Large intestine (tissue), 3 donors: Measurements from ENCODE around the gene ABCC1. TPM values are rescaled to one million over a fixed set of nuclear protein-coding genes. Genes with fewer than 3 reads are reported as not detected.

ENCODE experiments used
- DNase-seq, 2 donors: peaks; one replicate each; pipeline versions ENCODE4 v3.0.0 to v3.0.0-alpha.2; 2013
- H3K27ac ChIP-seq: one replicate; pipeline ENCODE4 v1.5.1; 2013; ENCODE audit warnings: low read length
- H3K27me3 ChIP-seq: 2 replicates; pipeline ENCODE4 v1.6.1; 2013; ENCODE audit warnings: low read length; ENCODE audit not compliant: control insufficient read depth, insufficient read depth
- H3K36me3 ChIP-seq: 2 replicates; pipeline ENCODE4 v1.6.1; 2013; ENCODE audit warnings: low read length; ENCODE audit not compliant: control insufficient read depth, insufficient read depth
- H3K4me1 ChIP-seq: one replicate; pipeline ENCODE4 v1.6.1; 2013; ENCODE audit warnings: low read length; ENCODE audit not compliant: control insufficient read depth, insufficient read depth
- H3K4me3 ChIP-seq: one replicate; pipeline ENCODE4 v1.5.1; 2013; ENCODE audit warnings: low read length
- H3K9me3 ChIP-seq: one replicate; pipeline ENCODE4 v1.6.1; 2013; ENCODE audit warnings: mild to moderate bottlenecking, low read depth, low read length, moderate library complexity; ENCODE audit not compliant: control insufficient read depth
- WGBS: methylation state at CpG from one replicate; pipeline ENCODE4 v1.1.5; 2013; ENCODE audit warnings: low lambda C conversion rate; ENCODE audit not compliant: insufficient coverage; 5-methylcytosine and 5-hydroxymethylcytosine counted together
- polyA plus RNA-seq: library from polyadenylated mRNA; unstranded; fragments of 120-200 nt; gene quantifications from one replicate; pipeline ENCODE4 v1.2.1, GENCODE V29; 2013

ABCC1 gene
- polyA plus RNA-seq, 1 donor, result 10.6 TPM

DNA sequence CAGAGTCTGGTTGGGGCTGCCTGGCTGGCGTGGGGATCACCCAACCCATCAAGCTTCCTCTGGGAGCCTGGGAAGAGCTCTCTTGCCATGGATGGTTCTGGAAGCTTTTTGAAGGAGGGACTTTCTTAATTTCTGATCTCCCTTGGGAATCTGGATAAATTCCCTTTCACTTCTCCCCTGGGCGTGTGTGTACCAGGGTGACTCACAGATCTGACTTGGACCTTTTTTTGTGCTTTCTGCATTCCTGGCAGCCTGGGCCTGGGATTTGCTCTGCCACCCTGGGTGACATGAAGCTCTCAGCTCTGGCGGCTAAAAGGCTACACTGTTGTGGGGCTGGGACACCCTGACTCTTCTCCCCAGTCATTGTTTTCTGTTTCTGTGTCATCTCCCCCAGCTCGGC lies 70.1 kb downstream of the ABCC1 start:
- no peak overlapping the region for H3K4me3 ChIP-seq
- H3K36me3 ChIP-seq, result peaks cover 15% of the 10 kb centered on the region
- H3K27me3 ChIP-seq, result no peaks in the 10 kb centered on the region
- no CpG with 5 or more reads among the region's 4 CpGs for WGBS
- H3K4me1 ChIP-seq, result no peaks in the 10 kb centered on the region
- DNase-seq, result no peak
- no peaks in the 10 kb centered on the region for H3K9me3 ChIP-seq
- no peak overlapping the region for H3K27ac ChIP-seq

DNA sequence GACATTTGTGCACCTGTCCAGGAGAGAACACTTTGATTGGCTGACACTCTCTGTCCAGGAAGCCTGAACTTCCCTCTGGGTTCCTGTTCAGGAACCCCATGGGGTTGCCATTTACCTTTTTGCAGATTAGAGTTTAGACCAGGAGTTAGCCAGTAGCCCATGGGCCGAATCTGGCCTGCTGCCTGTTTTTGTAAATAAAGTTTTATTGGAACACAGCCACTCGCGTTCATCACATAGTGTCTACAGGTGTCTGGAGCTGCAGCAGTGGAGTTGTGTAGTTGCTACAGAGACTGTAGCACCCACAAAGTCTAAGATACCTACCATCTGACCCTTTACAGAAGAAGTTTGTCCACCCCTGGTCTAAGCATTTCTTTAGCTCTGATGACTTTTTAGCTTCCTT lies 70.9 kb downstream of the ABCC1 start:
- H3K9me3 ChIP-seq, result no peaks in the 10 kb centered on the region
- H3K27me3 ChIP-seq, result no peaks in the 10 kb centered on the region
- H3K27ac ChIP-seq, result no peak overlapping the region
- H3K4me1 ChIP-seq, result no peaks in the 10 kb centered on the region
- no CpG with 5 or more reads among the region's 3 CpGs for WGBS
- DNase-seq, result no peak
- H3K4me3 ChIP-seq, result no peak overlapping the region
- peaks cover 15% of the 10 kb centered on the region for H3K36me3 ChIP-seq

- Histone ChIP-seq H3K4me1 (no peaks in the 10 kb centered on the region), H3K36me3 (peaks cover 12% of the 10 kb centered on the region), H3K27me3 (no peaks in the 10 kb centered on the region), H3K4me3 (no peak overlapping the region), H3K27ac (no peak overlapping the region), H3K9me3 (no peaks in the 10 kb centered on the region)
- no peak for DNase-seq
- 80% methylated on average over 1 of the region's 3 CpGs for WGBS
These were observed 71.6 kb downstream of the ABCC1 start for GRCh38 chr16:16021020-16021419.

DNA sequence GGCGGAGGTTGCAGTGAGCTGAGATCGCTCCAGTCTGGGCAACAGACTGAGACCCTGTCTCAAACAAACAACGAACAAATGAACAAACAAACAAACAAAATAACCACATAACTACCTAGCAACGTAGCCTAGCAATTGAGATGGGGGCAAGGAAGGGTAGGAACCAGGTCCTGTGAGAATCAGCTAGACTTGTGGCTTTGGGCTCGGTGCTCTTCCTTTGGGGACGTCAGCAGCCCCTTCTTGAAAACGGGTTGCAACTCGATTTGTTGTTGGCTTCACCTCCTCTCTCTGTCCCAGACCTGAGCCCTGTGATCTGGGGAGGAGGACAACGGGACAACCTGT lies 72.2 kb downstream of the ABCC1 start:
- no peak for DNase-seq
- no CpG with 5 or more reads among the region's 9 CpGs for WGBS
- Histone ChIP-seq H3K36me3 (peaks cover 10% of the 10 kb centered on the region), H3K27ac (no peak overlapping the region), H3K9me3 (no peaks in the 10 kb centered on the region), H3K4me3 (no peak overlapping the region), H3K27me3 (no peaks in the 10 kb centered on the region), H3K4me1 (no peaks in the 10 kb centered on the region)

DNA sequence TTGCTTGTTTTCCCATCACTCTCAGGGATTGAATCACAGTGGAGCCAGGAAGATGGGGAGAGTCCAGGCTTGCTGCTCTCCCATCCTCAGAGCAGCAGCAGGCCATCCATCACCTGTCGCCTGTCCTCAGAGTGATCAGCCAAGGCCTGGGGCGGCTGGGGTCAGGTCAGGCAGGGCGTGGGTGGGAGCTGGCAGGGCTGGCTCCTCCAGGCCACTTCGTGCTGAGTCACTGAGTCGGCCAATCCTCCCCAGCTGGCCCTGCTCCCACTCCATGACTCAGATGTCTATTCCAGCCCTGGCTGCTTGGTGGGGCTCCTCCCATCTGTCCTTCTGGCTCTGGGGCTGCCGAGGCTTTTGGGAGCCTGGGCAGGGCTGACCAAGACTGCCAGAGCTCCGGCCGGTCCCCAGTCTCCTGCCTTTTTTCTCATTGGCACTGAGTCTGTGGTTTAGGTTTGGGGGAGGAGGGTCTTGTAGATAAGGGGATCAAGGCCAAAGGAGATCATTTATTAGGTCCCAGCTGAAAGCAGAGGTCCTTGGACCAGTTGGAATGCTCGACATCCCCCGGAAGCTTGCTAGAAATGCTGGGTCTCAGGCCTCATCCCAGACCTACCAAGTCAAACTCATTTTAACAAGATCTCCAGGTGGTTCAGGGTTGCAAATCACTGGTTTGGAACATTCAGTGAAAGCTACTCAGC lies 72.7 kb downstream of the ABCC1 start:
- Histone ChIP-seq H3K36me3 (peaks cover 10% of the 10 kb centered on the region), H3K27ac (no peak overlapping the region), H3K9me3 (no peaks in the 10 kb centered on the region), H3K4me3 (no peak overlapping the region), H3K27me3 (no peaks in the 10 kb centered on the region), H3K4me1 (no peaks in the 10 kb centered on the region)
- peak; percentile 38 to 43 for DNase-seq
- no CpG with 5 or more reads among the region's 10 CpGs for WGBS

GRCh38 chr16:16022683-16023064 lies 73.3 kb downstream of the ABCC1 start:
- Histone ChIP-seq H3K4me1 (no peaks in the 10 kb centered on the region), H3K4me3 (no peak overlapping the region), H3K27me3 (no peaks in the 10 kb centered on the region), H3K9me3 (no peaks in the 10 kb centered on the region), H3K27ac (no peak overlapping the region), H3K36me3 (peaks cover 10% of the 10 kb centered on the region)
- DNase-seq, result no peak
- no CpG with 5 or more reads among the region's 5 CpGs for WGBS

- peaks cover under 1% of the 10 kb centered on the region for H3K36me3 ChIP-seq
- no peak for DNase-seq
- H3K9me3 ChIP-seq, result no peaks in the 10 kb centered on the region
- WGBS, result 100% methylated on average over 2 of the region's 11 CpGs
- H3K4me1 ChIP-seq, result no peaks in the 10 kb centered on the region
- no peak overlapping the region for H3K27ac ChIP-seq
- no peaks in the 10 kb centered on the region for H3K27me3 ChIP-seq
- no peak overlapping the region for H3K4me3 ChIP-seq
These were observed 76.0 kb downstream of the ABCC1 start for GRCh38 chr16:16025214-16025968.

- Histone ChIP-seq H3K36me3 (peaks cover 2% of the 10 kb centered on the region), H3K27ac (no peak overlapping the region), H3K27me3 (no peaks in the 10 kb centered on the region), H3K4me1 (no peaks in the 10 kb centered on the region), H3K4me3 (no peak overlapping the region), H3K9me3 (no peaks in the 10 kb centered on the region)
- no peak for DNase-seq
- 20% methylated on average over 1 of the region's 11 CpGs for WGBS
These were observed 78.4 kb downstream of the ABCC1 start for GRCh38 chr16:16027728-16028310.

DNA sequence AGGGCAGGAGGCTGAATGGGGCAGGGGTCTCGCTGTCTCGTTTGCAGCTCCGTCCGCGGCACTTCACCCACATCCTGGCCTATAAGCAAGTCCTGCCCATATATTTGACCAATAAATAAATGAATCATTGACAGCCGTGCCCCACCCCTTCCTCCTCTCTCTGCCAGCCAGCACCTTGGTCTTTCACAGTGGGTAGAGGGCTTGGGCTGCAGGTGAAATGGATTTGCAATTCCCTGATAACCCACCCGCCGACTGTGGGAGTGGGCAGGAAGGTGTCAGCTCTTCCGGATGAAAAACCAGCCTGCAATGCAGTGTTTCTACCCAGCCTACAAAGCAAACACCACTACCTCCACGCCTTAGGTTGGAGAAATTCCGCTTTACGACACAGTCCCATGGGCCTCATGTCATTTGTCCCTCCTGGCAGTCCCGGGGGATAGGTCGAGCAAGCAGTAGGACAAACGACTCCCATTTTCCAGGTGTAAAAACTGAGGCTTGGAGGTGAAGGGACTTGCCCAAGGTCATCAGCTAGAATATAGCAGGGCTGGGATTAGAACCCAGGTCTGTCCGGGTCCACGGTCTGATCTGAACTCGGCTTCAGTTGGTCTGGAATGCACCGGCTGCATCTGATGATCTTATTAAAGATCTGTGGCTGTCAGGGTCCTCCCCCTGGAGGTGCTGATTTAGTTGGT lies 79.0 kb downstream of the ABCC1 start:
- no CpG with 5 or more reads among the region's 19 CpGs for WGBS
- peak in 1 of 2 donors; percentile 55 for DNase-seq
- H3K36me3 ChIP-seq, result peaks cover 4% of the 10 kb centered on the region
- H3K27ac ChIP-seq, result no peak overlapping the region
- no peaks in the 10 kb centered on the region for H3K4me1 ChIP-seq
- no peaks in the 10 kb centered on the region for H3K27me3 ChIP-seq
- no peak overlapping the region for H3K4me3 ChIP-seq
- H3K9me3 ChIP-seq, result no peaks in the 10 kb centered on the region

DNA sequence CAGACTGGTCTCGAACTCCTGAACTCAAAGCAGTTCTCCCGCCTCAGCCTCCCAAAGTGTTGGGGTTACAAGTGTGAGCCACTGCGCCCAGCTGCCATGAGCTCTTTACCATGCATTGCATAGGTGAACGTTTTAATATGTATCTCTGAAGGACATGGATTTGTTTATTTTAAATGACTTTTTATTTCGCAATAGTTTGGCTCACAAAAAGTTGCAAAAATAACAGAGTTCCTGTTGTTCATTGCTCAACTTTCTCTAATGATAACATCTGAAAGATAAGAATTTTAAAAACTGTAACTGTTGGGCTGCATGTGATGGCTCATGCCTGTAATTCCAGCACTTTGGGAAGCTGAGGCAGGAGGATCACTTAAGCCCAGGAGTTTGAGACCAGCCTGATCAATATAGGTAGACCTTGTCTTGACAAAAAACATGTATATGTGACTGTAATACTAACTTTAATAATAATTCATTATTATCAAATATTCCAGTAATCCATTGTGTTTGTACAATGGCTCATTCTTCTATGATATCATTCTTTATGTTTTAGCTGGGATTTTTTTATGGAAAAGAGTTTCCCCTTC lies 80.1 kb downstream of the ABCC1 start:
- Histone ChIP-seq H3K9me3 (no peaks in the 10 kb centered on the region), H3K27ac (no peak overlapping the region), H3K27me3 (no peaks in the 10 kb centered on the region), H3K4me1 (no peaks in the 10 kb centered on the region), H3K36me3 (peaks cover 4% of the 10 kb centered on the region), H3K4me3 (no peak overlapping the region)
- no peak for DNase-seq
- 75% methylated on average over 2 of the region's 5 CpGs for WGBS
